Smooth muscle cell (in vitro differentiated cells): ENCODE measurements around the gene CDHR4. TPM values are rescaled to one million over a fixed set of nuclear protein-coding genes. Genes with fewer than 3 reads are reported as not detected.

Experiments used
- DNase-seq: peaks from one replicate; lab custom pipeline; 2025; ENCODE audit not compliant: unreplicated experiment; lab: John Stamatoyannopoulos, UW
- H2AFZ ChIP-seq: fragments of 200-600 bp; sonication (generic); 2 replicates; pipeline ENCODE4 v1.6.0; 2016; ENCODE audit warnings: antibody characterized with exemption, low read depth, mild to moderate bottlenecking
- H3F3A ChIP-seq: fragments of 200-600 bp; sonication (generic); 2 replicates; pipeline ENCODE4 v1.6.0; 2017; ENCODE audit warnings: antibody characterized with exemption, low read depth
- H3K27ac ChIP-seq: fragments of 200-600 bp; sonication (generic); 2 replicates; pipeline ENCODE4 v1.5.1; 2016; ENCODE audit warnings: low read depth, mild to moderate bottlenecking
- H3K27me3 ChIP-seq: fragments of 200-600 bp; sonication (generic); 2 replicates; pipeline ENCODE4 v1.6.1; 2016; ENCODE audit warnings: low read depth, mild to moderate bottlenecking
- H3K36me3 ChIP-seq: fragments of 200-600 bp; sonication (generic); 2 replicates; pipeline ENCODE4 v1.5.1; 2016; ENCODE audit warnings: low read depth
- H3K4me1 ChIP-seq: fragments of 200-600 bp; sonication (generic); 2 replicates; pipeline ENCODE4 v1.5.1; 2016; ENCODE audit warnings: low read depth
- H3K4me2 ChIP-seq: fragments of 200-600 bp; sonication (generic); 2 replicates; pipeline ENCODE4 v1.6.0; 2016; ENCODE audit warnings: mild to moderate bottlenecking
- H3K4me3 ChIP-seq: fragments of 200-600 bp; sonication (generic); 2 replicates; pipeline ENCODE4 v1.5.1; 2016; ENCODE audit warnings: mild to moderate bottlenecking
- H3K79me2 ChIP-seq: fragments of 200-600 bp; sonication (generic); 2 replicates; pipeline ENCODE4 v1.6.0; 2016; ENCODE audit warnings: low read depth, mild to moderate bottlenecking
- H3K9ac ChIP-seq: fragments of 200-600 bp; sonication (generic); 2 replicates; pipeline ENCODE4 v1.6.0; 2016; ENCODE audit warnings: low read depth
- H3K9me3 ChIP-seq: fragments of 200-600 bp; sonication (generic); replicated peaks from 2 replicates; pipeline ENCODE4 v1.5.1; 2016; ENCODE audit warnings: low read depth
- H4K20me1 ChIP-seq: fragments of 200-600 bp; sonication (generic); 2 replicates; pipeline ENCODE4 v1.6.0; 2016; ENCODE audit warnings: low read depth
- WGBS: methylation state at CpG from one replicate; pipeline ENCODE4 v1.1.7; 2016; ENCODE audit warnings: low lambda C conversion rate; 5-methylcytosine and 5-hydroxymethylcytosine counted together
- polyA plus RNA-seq: library from polyadenylated mRNA; unstranded; fragments of >200 nt; fragmentation: Nextera tagmentation; extraction: Ambion mirVana; gene quantifications from 2 replicates; pipeline ENCODE4 v1.2.1, GENCODE V29; 2016
- total RNA-seq: library from RNA; depleted of rRNA; stranded (reverse); fragments of >200 nt; gene quantifications from 2 replicates; pipeline ENCODE4 v1.2.3, GENCODE V29; 2014
- TF ChIP-seq, protein P1 (sequence below): fragments of 200-600 bp; sonication (generic); IDR thresholded peaks from 2 replicates; pipeline ENCODE4 v1.5.1; 2017; ENCODE audit warnings: borderline replicate concordance, mild to moderate bottlenecking, antibody characterized with exemption; ENCODE audit not compliant: insufficient read depth, poor library complexity, severe bottlenecking

The CDHR4 gene
- total and polyA plus RNA-seq, 2 experiments from 2014 or later: 0.31 TPM; not detected in 1

DNA sequence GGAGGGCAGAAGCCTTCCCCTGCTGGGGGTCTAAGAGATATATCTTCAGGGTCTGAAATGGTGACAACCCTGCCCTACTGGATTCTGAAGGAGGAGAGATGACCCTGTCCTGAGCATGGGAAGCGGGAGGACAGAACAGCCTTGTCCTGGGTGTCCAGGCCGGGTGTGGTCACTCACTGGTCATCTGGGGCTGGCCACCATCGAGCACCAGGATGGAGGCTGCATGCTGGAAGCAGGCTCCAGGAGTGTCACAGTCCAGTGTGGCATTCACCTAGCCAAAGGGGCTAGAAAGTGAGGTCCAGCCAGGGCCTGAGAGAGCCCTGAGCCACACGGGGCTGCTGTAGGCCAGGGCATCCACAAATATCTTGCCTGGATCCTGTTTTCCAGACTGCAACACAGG lies 5.2 kb downstream of the CDHR4 start:
- no peak overlapping the region for H3K27ac ChIP-seq
- H3K27me3 ChIP-seq: no peaks in the 10 kb centered on the region
- no peak overlapping the region for H3K9ac ChIP-seq
- no peak overlapping the region for H2AFZ ChIP-seq
- no peaks in the 10 kb centered on the region for H3K4me1 ChIP-seq
- DNase-seq: no peak
- H3K4me2 ChIP-seq: no peak overlapping the region
- TF ChIP-seq, protein P1, sequence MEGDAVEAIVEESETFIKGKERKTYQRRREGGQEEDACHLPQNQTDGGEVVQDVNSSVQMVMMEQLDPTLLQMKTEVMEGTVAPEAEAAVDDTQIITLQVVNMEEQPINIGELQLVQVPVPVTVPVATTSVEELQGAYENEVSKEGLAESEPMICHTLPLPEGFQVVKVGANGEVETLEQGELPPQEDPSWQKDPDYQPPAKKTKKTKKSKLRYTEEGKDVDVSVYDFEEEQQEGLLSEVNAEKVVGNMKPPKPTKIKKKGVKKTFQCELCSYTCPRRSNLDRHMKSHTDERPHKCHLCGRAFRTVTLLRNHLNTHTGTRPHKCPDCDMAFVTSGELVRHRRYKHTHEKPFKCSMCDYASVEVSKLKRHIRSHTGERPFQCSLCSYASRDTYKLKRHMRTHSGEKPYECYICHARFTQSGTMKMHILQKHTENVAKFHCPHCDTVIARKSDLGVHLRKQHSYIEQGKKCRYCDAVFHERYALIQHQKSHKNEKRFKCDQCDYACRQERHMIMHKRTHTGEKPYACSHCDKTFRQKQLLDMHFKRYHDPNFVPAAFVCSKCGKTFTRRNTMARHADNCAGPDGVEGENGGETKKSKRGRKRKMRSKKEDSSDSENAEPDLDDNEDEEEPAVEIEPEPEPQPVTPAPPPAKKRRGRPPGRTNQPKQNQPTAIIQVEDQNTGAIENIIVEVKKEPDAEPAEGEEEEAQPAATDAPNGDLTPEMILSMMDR: no peak
- no peaks in the 10 kb centered on the region for H4K20me1 ChIP-seq
- WGBS: 89% methylated on average over 4 of the region's 4 CpGs
- H3K79me2 ChIP-seq: no peaks in the 10 kb centered on the region
- H3K36me3 ChIP-seq: no peaks in the 10 kb centered on the region
- no peaks in the 10 kb centered on the region for H3K9me3 ChIP-seq
- peaks cover 3% of the 10 kb centered on the region for H3F3A ChIP-seq
- H3K4me3 ChIP-seq: no peak overlapping the region

DNA sequence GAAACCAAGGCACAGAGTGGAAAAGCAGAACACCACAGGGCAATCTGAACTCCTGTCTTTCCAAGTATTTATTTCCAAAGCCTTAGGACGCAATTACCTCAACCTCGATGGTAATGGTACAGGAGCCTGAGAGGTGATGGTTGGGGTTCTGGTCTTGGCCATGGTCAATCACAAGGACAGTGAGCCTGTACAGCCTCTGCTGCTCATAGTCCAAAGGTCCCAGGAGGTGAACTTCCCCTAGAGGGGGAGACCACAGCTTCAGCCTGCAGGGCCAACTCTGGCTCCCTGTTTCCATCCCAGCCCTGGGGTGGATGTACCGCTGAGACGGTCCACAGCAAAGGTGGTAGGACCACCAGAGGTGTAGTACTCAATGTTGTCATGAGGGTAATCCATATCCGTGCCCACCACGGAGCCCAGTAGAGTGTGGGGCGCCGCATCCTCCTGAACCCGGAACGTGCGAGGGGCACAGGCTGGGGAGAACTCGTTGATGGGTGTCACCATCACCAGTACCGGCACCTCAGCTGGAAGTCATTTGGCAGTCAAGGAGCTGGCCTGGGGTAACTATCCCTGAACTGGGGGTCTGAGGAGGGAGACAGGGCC lies 6.1 kb downstream of the CDHR4 start:
- no peak overlapping the region for H3K4me2 ChIP-seq
- H3K27me3 ChIP-seq: no peaks in the 10 kb centered on the region
- TF ChIP-seq, protein P1: no peak
- no peaks in the 10 kb centered on the region for H3K79me2 ChIP-seq
- no peak overlapping the region for H3K27ac ChIP-seq
- H3K36me3 ChIP-seq: no peaks in the 10 kb centered on the region
- H3K4me3 ChIP-seq: no peak overlapping the region
- H3F3A ChIP-seq: peaks cover 3% of the 10 kb centered on the region
- H3K9me3 ChIP-seq: no peaks in the 10 kb centered on the region
- no peak for DNase-seq
- no peaks in the 10 kb centered on the region for H3K4me1 ChIP-seq
- no peak overlapping the region for H3K9ac ChIP-seq
- no peak overlapping the region for H2AFZ ChIP-seq
- 95% methylated on average over 13 of the region's 13 CpGs for WGBS
- no peaks in the 10 kb centered on the region for H4K20me1 ChIP-seq

DNA sequence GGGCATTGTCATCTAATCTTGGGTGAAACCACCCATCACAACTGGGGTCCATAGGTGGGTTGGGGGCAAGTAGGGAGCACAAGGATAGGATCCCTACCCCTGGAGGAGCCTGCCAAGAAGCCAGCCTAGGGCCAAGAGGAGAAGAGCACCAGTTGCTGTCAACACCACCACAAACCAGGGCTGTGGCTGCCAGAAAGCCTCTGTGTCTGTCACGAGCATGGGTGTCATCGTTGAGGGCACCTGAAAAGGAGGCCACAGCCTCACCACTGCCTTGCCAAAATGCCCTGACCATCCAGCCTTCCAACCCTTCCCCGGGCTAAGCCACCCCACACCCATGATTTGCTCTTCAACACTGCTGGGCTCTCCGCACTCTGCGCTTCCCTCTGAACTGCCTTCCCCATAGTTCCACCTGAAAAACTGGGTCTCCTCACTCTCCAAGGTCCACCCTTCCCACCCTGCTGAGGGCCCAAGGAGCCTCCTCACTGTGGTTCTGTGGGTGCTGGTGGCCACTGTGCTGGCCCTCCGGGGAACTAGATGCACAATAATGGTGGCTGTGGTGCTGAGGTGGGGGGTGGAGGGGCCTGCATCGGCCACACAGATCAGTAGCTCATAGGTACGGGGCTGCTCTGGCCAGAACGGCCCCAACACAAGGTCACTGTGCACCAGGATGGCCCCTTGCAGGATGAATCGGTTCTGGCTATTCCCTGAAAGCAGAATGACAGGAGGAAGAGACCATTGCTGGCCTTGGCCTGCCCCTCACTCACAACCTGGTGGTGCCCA lies 7.1 kb downstream of the CDHR4 start:
- no peaks in the 10 kb centered on the region for H3K79me2 ChIP-seq
- no peak overlapping the region for H3K27ac ChIP-seq
- H2AFZ ChIP-seq: no peak overlapping the region
- no peaks in the 10 kb centered on the region for H3K27me3 ChIP-seq
- no peaks in the 10 kb centered on the region for H4K20me1 ChIP-seq
- H3F3A ChIP-seq: peaks cover 3% of the 10 kb centered on the region
- H3K9ac ChIP-seq: no peak overlapping the region
- no peak overlapping the region for H3K4me2 ChIP-seq
- no peak for DNase-seq
- H3K9me3 ChIP-seq: no peaks in the 10 kb centered on the region
- H3K4me1 ChIP-seq: no peaks in the 10 kb centered on the region
- TF ChIP-seq, protein P1: no peak
- H3K4me3 ChIP-seq: no peak overlapping the region
- H3K36me3 ChIP-seq: no peaks in the 10 kb centered on the region
- 93% methylated on average over 10 of the region's 10 CpGs for WGBS

DNA sequence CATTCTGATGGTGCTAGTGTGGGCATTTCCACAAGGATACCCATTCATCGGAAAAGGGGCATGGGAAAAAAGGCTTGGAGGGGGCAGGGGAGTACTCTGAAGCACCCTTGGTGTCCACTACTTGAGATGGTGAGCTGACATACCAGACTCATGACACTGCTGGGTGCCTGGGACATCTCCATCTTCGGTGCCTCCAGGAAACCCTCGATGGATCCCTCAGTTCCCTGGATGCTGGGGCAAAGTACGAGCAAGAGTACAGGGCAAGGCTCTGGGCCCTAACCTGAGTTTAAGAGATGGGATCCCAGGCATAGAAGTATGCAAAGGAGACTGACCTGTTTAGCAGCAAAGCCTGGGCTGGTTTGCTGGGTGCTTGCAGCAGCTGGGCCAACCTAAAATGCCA lies 8.1 kb downstream of the CDHR4 start:
- Histone ChIP-seq H3K4me2 (no peak overlapping the region), H3K79me2 (no peaks in the 10 kb centered on the region), H3K9me3 (no peaks in the 10 kb centered on the region), H3K9ac (no peak overlapping the region), H3K27ac (no peak overlapping the region), H3K27me3 (no peaks in the 10 kb centered on the region), H2AFZ (no peak overlapping the region), H4K20me1 (no peaks in the 10 kb centered on the region), H3K4me3 (no peak overlapping the region), H3K36me3 (no peaks in the 10 kb centered on the region), H3K4me1 (peaks cover 3% of the 10 kb centered on the region), H3F3A (peaks cover 3% of the 10 kb centered on the region)
- no peak for DNase-seq
- WGBS: 87% methylated on average over 4 of the region's 4 CpGs
- TF ChIP-seq, protein P1: no peak
